Lower leg skin (tissue), 4 donors: ENCODE data around the gene PROX1. TPM values are rescaled to one million over a fixed set of nuclear protein-coding genes. Genes with fewer than 3 reads are reported as not detected.
A peak's percentile ranks its signal among the peaks of the same experiment; 100 is the strongest.

Source experiments
- DNase-seq, 2 donors: peaks; one replicate each; pipeline ENCODE4 v3.0.0-alpha.2; 2019; ENCODE audit warnings: low spot score in 2 of 2
- H3K4me3 ChIP-seq: fragments of 200-600 bp; sonication (generic); 2 replicates; pipeline ENCODE4 v1.5.1; 2017; ENCODE audit warnings: mild to moderate bottlenecking, low read depth; ENCODE audit not compliant: poor library complexity, severe bottlenecking
- POLR2A ChIP-seq, 2 donors: fragments of 450-650 bp; IDR thresholded peaks; one replicate each; pipeline ENCODE4 v1.6.1; 2016 to 2017; ENCODE audit warnings: antibody characterized with exemption in 2 of 2, mild to moderate bottlenecking in 1 of 2, moderate library complexity in 1 of 2
- WGBS, 2 donors: methylation state at CpG; one replicate each; pipeline ENCODE4 v1.1.5; 2018; 5-methylcytosine and 5-hydroxymethylcytosine counted together
- intact Hi-C: fragments of 100-400 bp; cut with DNase I; formaldehyde crosslinking; loops from one replicate; pipeline ENCODE4 v1.15.0; 2023; ENCODE audit warnings: low total_unique reads
- total RNA-seq, 4 donors: library from RNA; depleted of rRNA; stranded (reverse); fragments of >200 nt; gene quantifications; one replicate each; pipeline ENCODE4 v1.1.0, GENCODE V29; 2016
- TF ChIP-seq, protein P1 (sequence below), 3 donors: fragments of 450-650 bp; IDR thresholded peaks; one replicate each; pipeline ENCODE4 v1.5.1; 2016; ENCODE audit warnings: antibody characterized with exemption in 3 of 3, mild to moderate bottlenecking in 3 of 3, moderate library complexity in 2 of 3

PROX1 gene
- total RNA-seq, 4 donors from 2014 or later: 0.74 to 4.2 (median 1.9) TPM

DNA sequence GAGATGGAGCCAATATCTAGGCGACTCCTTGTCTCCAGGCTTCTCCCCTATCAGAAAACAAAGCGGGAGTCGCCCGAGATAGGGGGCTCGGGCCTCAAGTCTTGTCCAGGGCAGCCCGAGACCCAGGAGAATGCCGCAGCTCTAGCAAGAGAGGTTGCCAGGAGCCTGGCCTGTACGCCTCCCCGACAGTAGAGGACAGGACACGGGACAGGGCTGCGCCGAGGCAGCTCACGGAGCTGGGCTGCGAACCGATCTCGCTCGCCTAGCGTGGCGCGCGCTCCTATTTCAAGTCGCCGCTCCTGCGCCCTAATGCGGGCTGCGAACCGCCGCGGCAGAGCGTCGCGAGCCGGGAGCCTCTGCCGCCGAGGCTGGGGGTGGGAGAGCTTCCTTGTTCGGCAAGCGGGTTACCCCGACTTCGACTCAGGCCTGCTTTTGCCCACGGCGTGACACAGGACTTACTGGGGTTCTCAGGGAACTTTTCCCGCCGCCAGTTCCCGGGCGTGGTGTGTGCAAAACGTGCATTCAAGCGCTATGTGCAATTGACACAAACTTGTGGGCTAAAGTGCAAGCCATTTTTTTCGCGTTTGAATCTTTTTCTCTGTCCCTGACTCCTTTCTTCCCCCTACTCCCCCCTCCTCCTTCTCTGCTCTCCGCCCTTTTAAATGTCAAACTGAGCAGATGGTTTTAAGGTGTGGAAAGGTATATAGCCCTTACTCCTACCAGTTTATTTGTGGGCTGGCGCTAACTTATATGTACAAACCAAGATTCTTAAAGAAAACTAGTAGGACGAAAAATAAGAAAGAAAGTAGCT, 2.4 kb upstream of the PROX1 start:
- intact Hi-C loops: no loop called here
- DNase-seq: no peak
- no peak for TF ChIP-seq POLR2A (IDR thresholded peaks at IDR 0.05)
- TF ChIP-seq, protein P1, sequence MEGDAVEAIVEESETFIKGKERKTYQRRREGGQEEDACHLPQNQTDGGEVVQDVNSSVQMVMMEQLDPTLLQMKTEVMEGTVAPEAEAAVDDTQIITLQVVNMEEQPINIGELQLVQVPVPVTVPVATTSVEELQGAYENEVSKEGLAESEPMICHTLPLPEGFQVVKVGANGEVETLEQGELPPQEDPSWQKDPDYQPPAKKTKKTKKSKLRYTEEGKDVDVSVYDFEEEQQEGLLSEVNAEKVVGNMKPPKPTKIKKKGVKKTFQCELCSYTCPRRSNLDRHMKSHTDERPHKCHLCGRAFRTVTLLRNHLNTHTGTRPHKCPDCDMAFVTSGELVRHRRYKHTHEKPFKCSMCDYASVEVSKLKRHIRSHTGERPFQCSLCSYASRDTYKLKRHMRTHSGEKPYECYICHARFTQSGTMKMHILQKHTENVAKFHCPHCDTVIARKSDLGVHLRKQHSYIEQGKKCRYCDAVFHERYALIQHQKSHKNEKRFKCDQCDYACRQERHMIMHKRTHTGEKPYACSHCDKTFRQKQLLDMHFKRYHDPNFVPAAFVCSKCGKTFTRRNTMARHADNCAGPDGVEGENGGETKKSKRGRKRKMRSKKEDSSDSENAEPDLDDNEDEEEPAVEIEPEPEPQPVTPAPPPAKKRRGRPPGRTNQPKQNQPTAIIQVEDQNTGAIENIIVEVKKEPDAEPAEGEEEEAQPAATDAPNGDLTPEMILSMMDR (IDR thresholded peaks at IDR 0.05): no peak
- H3K4me3 ChIP-seq: no peak overlapping the region
- 10 to 18% methylated on average over 22 to 44 of the region's 52 CpGs for WGBS, 2 donors

DNA sequence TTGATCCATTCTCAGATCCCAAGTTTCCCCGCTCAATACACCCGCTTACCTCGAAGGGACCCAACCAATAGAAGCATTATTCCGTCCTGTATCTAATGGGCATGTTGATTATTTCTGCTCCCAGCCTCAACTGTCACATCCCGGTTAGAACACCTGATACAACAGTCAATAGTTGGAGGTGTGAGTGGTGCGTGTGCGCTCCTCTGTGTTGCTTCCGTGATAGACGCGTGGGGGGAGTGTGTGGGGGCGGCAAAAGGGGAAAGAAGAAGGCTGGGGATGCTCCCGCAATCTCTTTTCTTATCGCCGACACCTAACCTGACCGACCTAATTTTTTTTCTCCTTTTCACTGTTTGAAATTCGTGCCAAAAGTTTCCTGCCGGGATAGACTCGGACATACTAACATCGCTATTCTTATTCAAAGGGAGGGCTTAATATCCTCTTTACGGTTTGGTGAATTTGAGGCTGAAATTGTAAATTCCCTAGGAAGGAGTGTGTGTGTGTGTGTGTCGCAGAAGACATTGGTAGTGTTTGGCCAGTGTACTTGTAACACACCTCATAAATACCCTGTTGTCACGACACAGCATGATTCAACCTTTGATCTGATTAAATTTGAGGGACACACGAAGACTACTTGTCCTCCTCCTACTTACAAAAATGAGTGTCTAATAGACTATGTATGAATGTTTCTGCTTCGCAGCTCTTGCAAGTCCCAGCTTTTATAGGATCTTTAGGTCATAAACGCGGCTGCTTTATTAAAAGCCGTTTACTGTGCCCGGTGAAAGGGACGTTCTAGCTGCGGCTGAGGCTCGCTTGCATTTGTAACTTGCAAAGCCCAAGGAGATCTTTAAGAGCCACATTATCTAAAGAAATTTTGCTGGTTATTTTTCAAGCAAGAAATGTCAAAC, 1.5 kb upstream of the PROX1 start:
- TF ChIP-seq POLR2A (IDR thresholded peaks at IDR 0.05): no peak
- intact Hi-C loops: no loop called here
- 35 to 51% methylated on average over 31 of the region's 31 CpGs for WGBS, 2 donors
- no peak for DNase-seq
- no peak overlapping the region for H3K4me3 ChIP-seq

DNA sequence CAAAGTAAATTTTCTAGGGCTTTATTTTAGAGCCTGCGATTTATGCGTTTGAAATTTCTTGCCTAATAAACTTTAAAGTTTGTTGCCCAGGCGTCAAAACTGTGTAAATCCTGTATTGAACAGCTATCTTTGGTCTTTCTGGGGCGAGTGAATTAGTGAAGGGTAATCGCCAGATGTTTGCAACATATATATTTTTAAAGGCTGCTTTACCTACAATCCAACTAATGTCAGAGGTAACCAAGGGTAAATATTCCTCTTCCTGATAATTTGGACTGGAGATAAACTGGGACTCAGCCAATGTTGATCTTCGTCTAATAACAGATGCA, 885 bp upstream of the PROX1 start:
- no peak overlapping the region for H3K4me3 ChIP-seq
- no peak for DNase-seq
- WGBS, 2 donors: 23 to 29% methylated on average over 6 of the region's 6 CpGs
- TF ChIP-seq, protein P1 (IDR thresholded peaks at IDR 0.05): no peak
- TF ChIP-seq POLR2A (IDR thresholded peaks at IDR 0.05): no peak
- intact Hi-C loops: no loop called here

- WGBS, 2 donors: 0 to 1% methylated on average over 35 of the region's 35 CpGs
- peak overlapping the region; percentile 51 for H3K4me3 ChIP-seq
- TF ChIP-seq POLR2A (IDR thresholded peaks at IDR 0.05): no peak
- TF ChIP-seq, protein P1 (IDR thresholded peaks at IDR 0.05): no peak
- DNase-seq: peak; percentile 76 to 95
- intact Hi-C loops: no loop called here
These were observed 299 bp upstream of the PROX1 start for GRCh38 chr1:213987422-213987926.

DNA sequence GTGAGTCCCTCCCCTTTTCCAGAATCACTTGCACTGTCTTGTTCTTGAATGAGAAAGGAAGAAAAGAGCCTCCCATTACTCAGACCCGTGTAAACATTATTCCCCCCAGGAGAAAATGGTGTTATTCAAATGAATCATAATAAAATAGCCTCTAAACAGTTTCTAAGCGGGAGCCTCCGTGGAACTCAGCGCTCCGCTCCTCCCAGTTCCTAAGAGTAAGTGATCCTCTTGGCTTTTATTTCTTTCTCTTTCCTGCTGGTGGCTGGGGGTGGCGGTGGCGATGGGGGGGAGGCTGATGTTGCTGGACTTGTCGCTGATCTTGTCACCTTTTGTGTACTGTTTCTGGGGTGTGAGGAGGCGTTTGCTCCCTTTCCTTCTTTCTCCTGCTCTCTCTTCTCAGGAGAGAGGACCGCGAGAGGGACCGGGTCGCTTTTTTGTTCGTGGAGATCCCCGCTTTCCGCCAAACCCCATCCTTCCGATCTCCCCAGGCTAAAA, 781 bp downstream of the PROX1 start:
- 0% methylated on average over 17 of the region's 17 CpGs for WGBS, 2 donors
- peak overlapping the region; percentile 51 for H3K4me3 ChIP-seq
- intact Hi-C loops: no loop called here
- TF ChIP-seq, protein P1 (IDR thresholded peaks at IDR 0.05): no peak
- TF ChIP-seq POLR2A (IDR thresholded peaks at IDR 0.05): no peak
- no peak for DNase-seq
